Brain microvascular endothelial cell (primary cell): ENCODE results near the gene SNX24.

Experiments used
- DNase-seq: peaks from one replicate; pipeline ENCODE4 v3.0.0-alpha.2; 2020
- H3K27ac ChIP-seq: fragments of 250-450 bp; sonication (Bioruptor Pico); 2 replicates; pipeline ENCODE4 v1.5.1; 2020; ENCODE audit warnings: mild to moderate bottlenecking, moderate library complexity
- H3K27me3 ChIP-seq: fragments of 250-450 bp; sonication (Bioruptor Pico); replicated peaks from 2 replicates; pipeline ENCODE4 v1.5.1; 2020; ENCODE audit warnings: mild to moderate bottlenecking
- H3K36me3 ChIP-seq: fragments of 250-450 bp; sonication (Bioruptor Pico); replicated peaks from 2 replicates; pipeline ENCODE4 v1.5.1; 2020; ENCODE audit warnings: mild to moderate bottlenecking
- H3K4me3 ChIP-seq: 2 replicates; pipeline ENCODE4 v1.5.1; 2011; ENCODE audit warnings: low read depth, mild to moderate bottlenecking, control low read depth, low read length, moderate library complexity
- CTCF ChIP-seq: IDR thresholded peaks from 2 replicates; pipeline ENCODE4 v1.5.1; 2011; ENCODE audit warnings: low read depth, mild to moderate bottlenecking, moderate library complexity, low read length, control low read depth, inconsistent platforms; ENCODE audit errors: missing control alignments
- in situ Hi-C: cut with HindIII; loops from 2 replicates; pipeline ENCODE4 v1.10.0; 2017; ENCODE audit warnings: low sequenced_read_pairs, low pct_ligation_motif_present

The SNX24 gene

GRCh38 chr5:122901346-122901745 lies 55.9 kb downstream of the SNX24 start:
- no peak overlapping the region for H3K27ac ChIP-seq
- H3K36me3 ChIP-seq: no peaks in the 10 kb centered on the region
- TF ChIP-seq CTCF: no peak
- DNase-seq: no peak
- no peak overlapping the region for H3K4me3 ChIP-seq
- in situ Hi-C loops: no loop called here
- H3K27me3 ChIP-seq: no peaks in the 10 kb centered on the region

GRCh38 chr5:122902263-122902662 lies 56.9 kb downstream of the SNX24 start:
- H3K27me3 ChIP-seq: no peaks in the 10 kb centered on the region
- no peak for DNase-seq
- no peak overlapping the region for H3K27ac ChIP-seq
- no peaks in the 10 kb centered on the region for H3K36me3 ChIP-seq
- in situ Hi-C loops: no loop called here
- TF ChIP-seq CTCF: no peak
- no peak overlapping the region for H3K4me3 ChIP-seq

- Histone ChIP-seq H3K4me3 (no peak overlapping the region), H3K27me3 (no peaks in the 10 kb centered on the region), H3K36me3 (no peaks in the 10 kb centered on the region), H3K27ac (no peak overlapping the region)
- in situ Hi-C loops: no loop called here
- TF ChIP-seq CTCF: no peak
- DNase-seq: peak; percentile 60
These were observed 61.4 kb downstream of the SNX24 start for GRCh38 chr5:122906768-122907167.

- H3K27ac ChIP-seq: no peak overlapping the region
- H3K36me3 ChIP-seq: no peaks in the 10 kb centered on the region
- in situ Hi-C loops: no loop called here
- no peak overlapping the region for H3K4me3 ChIP-seq
- H3K27me3 ChIP-seq: no peaks in the 10 kb centered on the region
- peak; percentile 24 for DNase-seq
- TF ChIP-seq CTCF: no peak
These were observed 61.9 kb downstream of the SNX24 start for GRCh38 chr5:122907276-122907675.

- Histone ChIP-seq H3K27ac (no peak overlapping the region), H3K4me3 (no peak overlapping the region), H3K27me3 (no peaks in the 10 kb centered on the region), H3K36me3 (no peaks in the 10 kb centered on the region)
- DNase-seq: no peak
- in situ Hi-C loops: no loop called here
- no peak for TF ChIP-seq CTCF
These were observed 62.7 kb downstream of the SNX24 start for GRCh38 chr5:122908108-122908507.

GRCh38 chr5:122908662-122909061 lies 63.2 kb downstream of the SNX24 start:
- DNase-seq: no peak
- Histone ChIP-seq H3K27ac (no peak overlapping the region), H3K4me3 (no peak overlapping the region), H3K27me3 (no peaks in the 10 kb centered on the region), H3K36me3 (no peaks in the 10 kb centered on the region)
- in situ Hi-C loops: no loop called here
- no peak for TF ChIP-seq CTCF
